ENCODE measurements around the gene NOTCH3. TPM values are rescaled to one million over a fixed set of nuclear protein-coding genes. Genes with fewer than 3 reads are reported as not detected.
A peak's percentile ranks its signal among the peaks of the same experiment; 100 is the strongest.

Gene NOTCH3
- total RNA-seq (2014; rRNA removed; shearing (Covaris generic)): 0.97 and 1.0 TPM in 2 replicates

DNA sequence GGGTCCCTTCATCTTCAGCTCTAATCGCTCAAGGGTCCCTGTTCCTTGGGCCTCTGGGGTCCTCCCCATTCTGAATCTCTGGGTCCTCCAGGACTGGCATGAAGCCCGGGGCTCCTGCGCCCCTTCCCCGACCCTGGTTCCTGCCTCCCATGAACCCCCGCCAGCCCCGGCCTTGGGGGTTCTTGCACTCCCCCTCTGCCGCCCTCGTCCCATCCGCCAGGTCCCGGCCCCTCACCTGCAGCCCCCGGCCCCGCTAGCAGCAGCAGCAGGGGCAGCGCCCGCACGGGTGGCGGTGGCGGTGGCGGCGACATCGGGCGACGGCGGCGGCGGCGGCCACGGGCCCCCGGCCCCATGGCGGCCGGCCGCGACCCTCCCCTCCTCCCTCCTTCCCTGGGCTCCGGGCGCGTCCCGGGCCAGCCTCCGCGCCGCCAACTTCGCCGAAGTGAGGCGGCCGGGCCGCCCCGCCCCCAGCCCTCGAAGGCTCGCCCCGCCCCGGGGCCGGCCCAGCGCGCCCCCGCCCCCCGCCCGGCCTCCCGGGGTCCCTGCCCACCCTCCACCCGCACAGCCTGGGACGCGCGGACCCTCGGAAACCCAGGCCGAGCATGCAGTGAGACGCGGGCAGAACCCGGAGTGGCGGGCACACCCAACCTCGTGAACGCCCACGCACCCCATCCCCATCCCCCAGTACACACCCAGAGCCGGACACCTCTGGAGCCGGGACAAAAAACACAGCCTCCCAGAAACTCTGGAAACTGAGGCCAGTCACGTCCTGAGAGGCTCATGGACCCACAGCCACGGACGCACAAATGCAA, at the start of gene NOTCH3:
Gene NOTCH3, minus strand, starts transcription at position 443 of the 812 bp plus-strand sequence. Its CDS starts 90 bp downstream, at position 353.
- DNase-seq (ENCODE audit: low read depth): no peak

GRCh38 chr19:15250640-15250993, 49.8 kb upstream of the NOTCH3 start:
- DNase-seq (ENCODE audit: low read depth): no peak

DNA sequence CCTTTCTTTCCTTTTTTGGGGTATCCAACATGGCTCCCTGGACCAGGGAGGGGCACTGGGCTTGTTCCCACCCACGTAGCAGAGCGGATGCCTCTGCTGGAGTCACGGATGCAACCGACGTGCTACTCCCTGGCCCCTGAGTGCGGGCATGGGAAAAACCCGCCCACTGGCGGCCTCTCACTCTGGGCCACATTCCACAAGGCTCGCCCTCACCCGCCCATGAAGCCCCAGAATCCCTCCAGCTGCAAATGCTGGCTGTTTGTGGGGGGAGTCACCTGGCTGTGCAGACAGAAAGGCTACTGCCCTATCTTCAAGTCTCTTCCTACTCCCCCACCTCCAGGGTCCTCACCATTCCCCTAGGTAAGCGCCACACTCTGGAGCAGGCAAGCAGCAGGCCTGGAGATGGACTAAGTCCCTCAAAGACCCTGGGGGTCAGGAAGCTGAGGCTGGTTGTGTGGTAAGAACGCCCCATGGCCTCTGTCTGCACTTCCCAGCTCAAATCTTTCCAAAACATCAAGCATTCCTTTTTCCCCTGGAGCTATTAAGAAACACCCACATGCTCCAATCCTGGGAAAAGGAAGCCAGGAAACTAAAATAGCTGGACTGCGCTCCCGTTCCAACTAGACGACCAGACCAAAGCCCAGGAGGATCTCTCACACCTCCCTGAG, 49.3 kb upstream of the NOTCH3 start:
- DNase-seq (ENCODE audit: low read depth): peak; percentile 95

GRCh38 chr19:15249528-15249874, 48.7 kb upstream of the NOTCH3 start:
- no peak for DNase-seq (ENCODE audit: low read depth)

DNA sequence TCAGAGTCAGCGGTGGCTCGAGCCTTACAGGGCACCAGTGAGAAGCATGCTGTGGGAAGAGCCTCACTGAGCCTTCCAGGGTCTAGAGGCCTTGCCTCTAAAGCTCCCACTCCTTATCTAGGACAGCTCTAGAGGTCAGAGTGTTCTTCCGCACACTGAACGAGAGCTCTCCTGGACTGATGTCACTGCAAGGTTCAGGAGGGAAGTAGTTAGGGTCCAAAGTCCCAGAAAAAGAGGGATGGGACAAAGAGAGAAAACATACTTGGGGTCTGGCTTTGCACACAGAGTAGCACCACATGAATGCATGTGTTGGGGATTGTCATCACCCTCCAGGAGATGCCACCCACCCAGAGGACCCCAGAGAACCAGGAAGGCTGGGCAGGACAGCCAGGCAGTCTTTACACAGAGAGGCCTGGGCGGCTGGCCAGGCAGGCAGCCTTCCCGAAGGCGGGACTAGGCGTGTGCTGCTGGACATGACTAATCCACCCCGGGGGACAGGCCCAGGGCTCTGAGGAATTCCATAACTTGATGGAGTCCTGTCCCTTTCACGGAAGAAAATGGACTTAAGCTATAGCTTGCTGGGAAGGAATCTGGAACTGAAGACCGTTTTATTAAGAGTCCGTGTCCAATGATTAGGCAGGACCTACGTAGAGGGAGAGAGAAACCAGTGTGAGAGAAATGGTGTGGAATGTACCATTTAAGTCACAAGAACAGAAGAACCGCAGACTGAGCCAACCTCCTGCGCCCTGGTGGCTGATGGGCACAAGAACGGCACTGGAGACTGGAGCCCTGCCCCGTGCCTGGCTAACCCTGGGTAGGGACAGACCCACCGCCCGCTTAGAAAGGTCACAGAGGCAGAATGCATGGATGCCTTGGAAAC, 48.1 kb upstream of the NOTCH3 start:
- DNase-seq (ENCODE audit: low read depth): peak; percentile 93

DNA sequence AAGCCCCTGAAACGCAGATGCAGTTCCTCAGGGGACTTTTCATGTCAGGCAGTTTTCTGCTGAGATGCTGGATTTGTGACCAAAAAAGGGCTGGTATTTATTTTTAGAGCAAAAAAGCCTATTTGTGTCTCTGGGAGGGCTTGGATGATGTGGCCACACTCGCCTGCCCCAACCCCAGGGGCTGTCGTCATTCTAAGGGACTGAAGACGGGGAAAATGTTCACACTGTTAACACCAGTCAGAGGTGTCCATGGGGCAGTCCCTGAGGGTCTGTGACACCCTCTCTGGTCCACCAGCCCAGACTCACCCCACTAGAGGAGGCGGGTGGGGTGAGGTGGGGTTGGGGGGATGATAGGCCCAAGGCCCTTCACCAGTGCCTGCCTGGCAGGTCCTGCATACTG, 47.3 kb upstream of the NOTCH3 start:
- DNase-seq (ENCODE audit: low read depth): no peak

DNA sequence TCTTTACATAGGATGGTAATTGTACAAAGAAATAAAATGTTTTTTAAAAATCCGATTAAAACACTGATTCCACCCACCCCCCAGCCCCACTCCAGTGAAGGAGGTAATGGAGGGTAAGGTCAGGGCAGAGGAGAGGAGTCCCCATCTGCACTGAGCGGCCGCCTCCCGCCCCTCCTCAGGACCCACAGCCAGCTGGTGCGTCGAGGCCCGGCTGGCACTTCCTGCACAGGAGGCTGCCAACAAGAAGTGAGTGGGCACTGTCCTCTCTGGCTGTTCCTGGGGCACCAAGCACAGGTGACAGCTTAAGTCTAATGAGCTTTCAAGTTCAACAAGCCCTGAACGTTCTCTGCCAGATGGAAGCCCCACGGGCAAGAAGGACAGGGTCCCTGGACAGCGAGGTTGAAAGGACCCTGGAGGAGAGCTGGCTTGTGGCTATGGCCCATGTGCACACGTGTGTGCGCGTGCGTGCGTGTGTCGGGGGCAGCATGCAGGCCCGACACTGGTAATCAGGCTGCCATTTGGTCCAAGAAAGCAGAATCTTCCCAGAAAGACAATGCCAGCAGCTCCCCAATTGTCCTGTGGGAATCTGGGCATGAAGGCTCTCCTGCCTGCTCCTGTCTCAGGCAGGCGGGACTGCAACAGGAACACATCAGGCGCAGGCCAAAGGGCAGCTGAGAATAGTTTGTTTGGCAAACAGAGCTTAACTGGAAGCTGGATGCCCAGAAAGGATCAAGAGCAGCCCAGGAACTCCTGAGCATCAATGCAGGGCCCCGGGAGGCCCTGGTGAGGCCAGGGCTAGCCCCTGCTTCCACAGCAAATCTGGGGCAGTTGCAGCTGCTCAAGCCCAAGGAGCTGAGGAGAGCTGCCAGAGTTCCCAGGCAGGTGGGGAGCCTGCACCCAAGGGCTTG, 46.6 kb upstream of the NOTCH3 start:
- no peak for DNase-seq (ENCODE audit: low read depth)

DNA sequence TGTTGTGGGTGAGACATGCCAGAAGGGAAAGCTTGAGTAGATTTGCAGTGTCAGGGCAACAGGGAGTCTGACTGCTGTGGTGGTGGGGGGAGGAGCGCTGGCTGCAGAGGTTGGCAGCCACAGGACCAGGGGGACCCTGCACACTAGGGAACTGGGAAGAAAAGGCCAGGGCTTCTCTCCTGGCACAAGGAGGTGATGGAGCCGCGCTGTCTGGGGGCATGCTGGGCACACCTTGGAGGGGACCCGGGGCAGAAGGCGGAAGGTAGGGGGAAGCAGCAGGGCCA, 45.3 kb upstream of the NOTCH3 start:
- no peak for DNase-seq (ENCODE audit: low read depth)

DNA sequence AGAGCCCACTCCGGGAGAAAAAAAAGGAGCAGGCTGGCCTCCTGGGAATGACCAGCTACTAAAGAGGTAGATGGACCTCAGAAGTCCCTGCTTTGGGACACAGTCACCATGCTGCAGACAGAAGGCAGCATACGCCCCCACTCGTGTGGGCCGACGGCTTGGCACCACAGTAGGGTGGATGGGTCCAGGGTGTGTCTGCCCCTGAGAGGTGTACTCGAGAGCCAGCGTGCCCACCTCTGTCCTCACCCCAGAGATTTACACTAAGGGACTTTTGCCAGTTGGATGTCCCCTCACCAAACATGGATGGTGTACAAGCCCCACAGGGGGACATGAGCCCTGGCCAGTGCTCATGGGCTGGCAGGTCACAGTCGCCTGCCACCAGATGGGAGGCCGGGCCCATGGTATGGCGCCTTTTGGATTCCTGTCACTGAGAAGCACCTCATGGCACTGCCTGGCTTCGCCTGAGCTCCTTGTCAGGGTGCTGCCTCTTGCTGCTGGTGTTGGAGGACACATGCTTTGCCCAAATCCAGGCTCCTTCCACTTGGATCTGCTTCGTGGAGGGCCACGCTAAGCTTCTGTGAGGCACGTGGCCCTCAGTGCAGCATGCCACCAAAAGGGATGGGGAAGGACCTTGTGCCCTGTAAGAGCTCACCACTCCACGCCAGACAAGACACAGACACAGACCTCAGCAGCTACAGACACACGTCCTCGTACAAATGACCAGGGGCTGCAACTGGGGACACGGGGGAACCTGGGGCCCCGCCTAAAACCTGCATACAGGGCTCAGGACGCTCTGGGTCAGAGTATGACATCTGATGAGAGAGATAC, 44.8 kb upstream of the NOTCH3 start:
- no peak for DNase-seq (ENCODE audit: low read depth)

GRCh38 chr19:15244808-15245207, 44.0 kb upstream of the NOTCH3 start:
- DNase-seq (ENCODE audit: low read depth): no peak

GRCh38 chr19:15244106-15244803, 43.5 kb upstream of the NOTCH3 start:
- DNase-seq (ENCODE audit: low read depth): no peak

DNA sequence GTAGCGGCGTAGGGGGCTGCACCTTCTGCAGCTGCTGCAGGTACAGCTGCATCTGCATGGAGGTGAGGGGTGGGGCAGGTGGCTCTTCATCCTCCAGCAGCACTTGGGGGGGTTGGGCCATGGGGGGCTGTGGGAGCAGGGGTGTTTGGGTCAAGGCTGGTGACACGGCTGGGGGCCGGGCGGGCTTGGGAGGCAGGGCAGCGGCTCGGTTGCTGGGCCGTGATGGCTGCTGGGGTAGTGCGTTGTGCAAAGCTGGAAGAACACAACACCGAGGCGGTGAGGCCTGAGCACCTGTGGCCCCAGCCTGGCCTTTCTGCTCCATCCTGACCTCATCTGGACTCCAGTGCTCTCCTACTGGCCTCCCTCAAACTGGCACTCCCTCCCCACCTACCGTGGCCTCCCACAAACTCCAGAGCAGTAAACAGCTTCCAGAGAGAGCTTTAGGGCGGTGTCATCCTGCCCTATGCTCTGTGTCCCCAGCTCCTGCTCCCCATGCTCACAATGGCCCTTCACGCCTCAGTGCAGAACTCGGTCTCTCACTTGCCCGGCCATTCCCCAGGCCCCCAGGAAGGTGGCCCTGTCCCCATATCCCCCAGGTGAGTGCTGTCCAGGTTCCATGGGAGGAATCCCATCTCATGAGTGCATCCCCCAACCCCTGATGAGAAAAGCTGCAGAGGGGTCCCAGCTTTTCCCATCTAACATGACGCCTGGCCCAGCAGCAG, 42.6 kb upstream of the NOTCH3 start:
- DNase-seq (ENCODE audit: low read depth): no peak

GRCh38 chr19:15241259-15241910, 40.6 kb upstream of the NOTCH3 start:
- no peak for DNase-seq (ENCODE audit: low read depth)

DNA sequence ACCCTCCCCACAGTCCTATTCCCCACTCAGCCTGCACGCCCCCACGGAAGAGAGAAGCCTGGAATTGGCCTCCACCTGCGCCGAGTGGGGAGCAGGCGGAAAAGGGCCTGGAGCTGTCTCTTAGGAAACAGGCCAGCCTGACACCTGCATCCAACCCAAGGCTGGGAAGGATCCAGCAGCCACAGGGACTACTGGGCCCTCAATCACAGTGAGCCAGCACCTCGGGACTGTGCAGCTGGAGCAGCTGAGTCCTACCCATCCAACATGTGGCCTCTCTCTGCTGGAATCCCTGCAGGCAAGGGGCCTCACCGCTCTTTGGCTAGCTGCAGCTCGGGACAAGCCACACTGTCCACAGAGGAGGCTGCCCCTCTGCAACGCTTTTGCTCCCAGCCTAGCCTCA, 39.7 kb upstream of the NOTCH3 start:
- DNase-seq (ENCODE audit: low read depth): no peak

GRCh38 chr19:15239337-15239949, 38.6 kb upstream of the NOTCH3 start:
- no peak for DNase-seq (ENCODE audit: low read depth)

DNA sequence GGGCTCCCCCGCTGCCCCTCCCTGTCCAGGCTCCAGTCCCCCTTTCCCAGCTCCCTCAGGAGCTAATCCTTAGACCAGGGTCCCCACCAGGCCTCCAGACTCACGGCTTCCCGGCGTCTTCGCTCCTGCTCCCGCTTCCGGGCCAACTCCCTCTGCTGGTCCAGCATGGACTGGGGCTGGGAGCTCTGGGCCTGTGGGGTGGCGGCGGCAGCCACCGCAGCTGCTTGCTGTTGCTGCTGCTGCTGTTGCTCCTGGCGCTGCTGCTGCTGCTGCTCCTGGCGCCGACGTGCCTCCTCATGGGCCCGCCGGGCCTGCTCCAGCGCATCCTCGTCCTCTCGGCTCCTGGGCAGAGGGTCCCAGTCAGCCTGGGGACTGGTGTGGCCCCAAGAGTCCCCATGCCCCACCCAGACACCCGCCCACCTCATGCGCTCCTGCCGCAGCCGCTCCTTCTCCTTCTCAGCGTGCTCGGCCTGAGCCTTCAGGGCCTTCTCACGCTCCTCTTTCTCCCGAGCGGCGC, 37.9 kb upstream of the NOTCH3 start:
- no peak for DNase-seq (ENCODE audit: low read depth)

DNA sequence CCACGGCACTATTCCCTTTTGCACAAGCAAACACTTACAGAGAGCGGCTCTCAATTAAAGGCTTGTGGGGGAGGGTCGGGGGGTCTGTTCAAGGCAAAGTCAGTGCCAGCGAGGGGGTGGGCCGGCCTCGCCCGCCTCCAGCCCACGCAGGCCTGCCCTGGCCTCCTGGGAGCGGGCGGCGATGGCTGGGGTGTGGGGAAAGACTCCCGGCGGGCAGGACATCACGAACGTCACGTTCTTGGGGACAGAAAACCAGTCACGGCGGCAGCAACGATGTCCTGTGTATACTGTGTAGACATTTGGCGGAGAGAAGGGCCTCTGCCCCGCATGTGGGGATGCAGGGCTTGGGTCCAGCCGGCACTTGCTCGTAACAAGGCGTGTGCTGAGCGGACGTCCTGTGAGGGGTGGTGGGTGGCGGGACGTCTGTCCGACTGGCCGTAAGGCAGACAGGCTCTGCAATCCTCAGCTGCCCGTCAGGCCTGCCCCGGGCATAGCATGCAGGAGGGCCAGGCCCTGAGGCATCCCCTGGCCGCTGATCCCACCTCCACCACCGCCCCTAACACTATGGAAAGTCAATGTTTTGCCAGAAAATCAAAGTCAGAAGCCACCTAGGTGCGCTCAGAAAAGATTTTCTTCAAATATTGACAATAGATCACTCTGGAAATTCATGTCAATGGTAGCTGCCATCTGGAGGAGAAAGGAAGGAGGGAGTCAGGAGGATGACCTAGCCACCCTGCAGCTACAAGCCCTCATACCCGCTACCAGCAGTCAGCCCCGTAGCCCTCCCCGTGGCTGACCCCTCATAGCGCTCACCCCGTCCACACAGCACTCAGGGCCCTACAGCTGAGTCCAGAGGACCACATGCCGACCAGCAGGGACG, 37.2 kb upstream of the NOTCH3 start:
- no peak for DNase-seq (ENCODE audit: low read depth)

Measured in Daoy (cell line).